GM21786 (cell line): ENCODE data around the gene BCAS1.

Source experiments
- ATAC-seq: cut with Tn5 transposase; IDR thresholded peaks from one replicate; pipeline ENCODE4 v1.9.1; 2021; ENCODE audit not compliant: unreplicated experiment

Gene BCAS1

DNA sequence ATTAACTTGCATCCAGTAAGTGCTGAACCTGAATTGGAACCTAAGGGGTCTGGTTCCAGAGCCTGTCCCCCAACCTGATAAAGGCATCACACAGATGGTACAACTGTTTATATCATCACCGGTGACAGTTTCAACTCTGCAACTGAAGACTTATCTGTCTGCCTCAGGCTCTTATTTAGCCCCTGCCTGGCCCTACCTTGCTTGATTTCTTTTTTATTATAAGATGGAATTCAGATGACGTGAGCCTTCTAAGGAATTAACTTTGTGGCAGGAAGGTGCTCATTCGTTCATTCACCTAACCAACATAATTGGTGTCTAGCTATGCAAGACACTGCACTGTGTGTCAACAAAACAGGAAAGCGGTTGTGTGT is 175.0 kb downstream of the BCAS1 start:
- ATAC-seq: no peak

DNA sequence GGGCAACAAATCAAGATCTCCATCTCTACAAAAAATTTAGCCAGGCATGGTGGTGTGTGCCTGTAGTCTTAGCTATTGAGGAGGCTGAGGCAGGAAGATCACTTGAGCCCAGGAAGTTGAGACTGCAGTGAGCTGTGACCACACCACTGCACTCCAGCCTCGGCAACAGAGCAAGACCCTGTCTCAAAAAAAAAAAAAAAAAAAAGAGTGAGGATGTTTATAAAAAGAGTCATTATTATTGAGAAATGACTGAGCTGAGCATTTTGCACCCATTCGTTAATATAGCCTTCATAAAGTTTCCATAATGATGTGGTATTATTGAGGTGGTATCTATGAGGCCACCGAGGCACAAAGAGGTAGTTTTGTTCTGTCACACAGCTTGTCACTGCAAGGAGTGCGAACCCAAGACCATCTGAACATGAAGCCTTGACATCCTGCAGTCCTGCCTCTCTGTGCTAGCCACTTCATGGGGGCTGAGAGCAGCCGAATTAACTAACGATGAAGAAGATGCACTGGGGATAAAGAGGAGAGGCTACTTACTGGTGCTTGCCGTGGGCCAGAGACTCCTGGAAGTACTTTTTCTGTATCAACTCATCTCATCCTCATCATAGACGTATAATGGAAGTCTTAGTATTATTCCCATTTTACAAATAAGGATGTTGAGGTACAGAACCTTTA is 175.5 kb downstream of the BCAS1 start:
- ATAC-seq: no peak
